Smooth muscle cell of the brain vasculature (primary cell): ENCODE measurements around the gene CLDN2.
"Not testable (repeated sequence)": the region's sequence is repeated elsewhere in the genome, so short reads cannot be mapped to it uniquely, and the experiment has no call there.

Experiments
- DNase-seq: peaks from one replicate; pipeline ENCODE4 v3.0.0-alpha.2; 2012; ENCODE audit warnings: low read depth, low spot score

Gene CLDN2

DNA sequence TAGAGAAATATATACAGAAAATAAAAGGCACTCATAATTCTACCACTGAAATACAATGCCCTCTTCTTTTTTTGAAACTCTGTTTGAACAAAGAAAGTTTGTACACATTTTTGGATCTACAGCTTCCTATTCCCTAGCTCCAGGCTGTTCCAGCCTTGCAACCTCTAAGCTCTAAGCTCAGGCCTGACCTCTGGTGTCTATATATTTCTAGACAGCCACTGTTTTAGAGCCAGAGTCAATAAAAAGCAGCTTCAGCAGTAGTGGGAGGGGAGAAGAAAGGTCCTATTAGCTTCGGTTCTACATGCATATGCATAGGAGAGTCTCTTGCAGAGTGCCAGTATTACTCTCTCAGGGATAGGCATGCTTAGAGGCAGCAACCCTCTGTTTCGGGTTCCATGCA lies 39.7 kb downstream of the CLDN2 start:
- DNase-seq = peak; percentile 15

GRCh38 chrX:106963111-106963510 lies 42.9 kb downstream of the CLDN2 start:
- no peak for DNase-seq

DNA sequence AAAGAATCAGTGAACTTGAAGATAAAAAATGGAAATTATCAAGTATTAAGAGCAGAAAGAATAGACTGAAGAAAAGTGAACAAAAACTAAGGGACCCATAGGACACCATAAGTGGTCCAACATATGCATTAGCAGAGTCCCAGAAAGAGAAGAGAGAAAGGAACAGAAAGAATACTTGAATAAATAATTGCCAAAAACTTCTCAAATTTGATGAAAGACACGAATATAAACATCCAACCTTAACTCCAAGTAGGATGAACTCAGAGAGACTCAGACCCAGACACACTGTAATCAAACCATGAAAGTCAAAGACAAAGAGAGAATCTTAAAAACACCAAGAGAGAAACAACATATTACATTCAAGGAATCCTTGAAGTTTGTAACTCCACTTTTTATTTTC lies 44.1 kb downstream of the CLDN2 start:
- DNase-seq = no peak

GRCh38 chrX:106966547-106966946 lies 46.3 kb downstream of the CLDN2 start:
- DNase-seq = not testable (repeated sequence)

GRCh38 chrX:106972896-106973295 lies 52.7 kb downstream of the CLDN2 start:
- DNase-seq = no peak

- no peak for DNase-seq
Measured at GRCh38 chrX:106973433-106974149, 53.4 kb downstream of the CLDN2 start.

DNA sequence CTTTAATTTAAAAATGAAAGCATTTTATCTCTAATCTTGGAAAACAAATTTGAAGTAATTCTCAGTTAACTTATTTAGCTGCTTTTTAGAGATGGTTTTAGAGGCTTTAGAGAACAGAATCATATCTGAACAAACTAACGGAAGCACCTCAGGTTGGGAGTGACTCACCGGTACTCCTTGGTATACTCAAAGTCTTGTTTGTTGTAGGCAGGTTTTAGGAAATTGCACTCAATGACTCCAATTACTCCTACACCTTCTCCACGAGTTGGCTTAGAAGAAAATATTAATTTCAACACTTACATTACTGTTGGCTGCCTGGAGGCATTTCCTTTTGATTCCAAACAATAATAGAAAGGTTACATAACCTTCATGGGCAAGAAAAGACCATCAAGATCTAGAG lies 56.2 kb downstream of the CLDN2 start:
- DNase-seq = no peak
